ENCODE measurements around the gene CHL1. TPM values are rescaled to one million over a fixed set of nuclear protein-coding genes. Genes with fewer than 3 reads are reported as not detected.

The CHL1 gene
- total and polyA plus RNA-seq, 2 of the 8 experiments (the other 6 are each of a cell fraction or from before 2014, with no cell fraction given), result 0.05 to 0.99 TPM

DNA sequence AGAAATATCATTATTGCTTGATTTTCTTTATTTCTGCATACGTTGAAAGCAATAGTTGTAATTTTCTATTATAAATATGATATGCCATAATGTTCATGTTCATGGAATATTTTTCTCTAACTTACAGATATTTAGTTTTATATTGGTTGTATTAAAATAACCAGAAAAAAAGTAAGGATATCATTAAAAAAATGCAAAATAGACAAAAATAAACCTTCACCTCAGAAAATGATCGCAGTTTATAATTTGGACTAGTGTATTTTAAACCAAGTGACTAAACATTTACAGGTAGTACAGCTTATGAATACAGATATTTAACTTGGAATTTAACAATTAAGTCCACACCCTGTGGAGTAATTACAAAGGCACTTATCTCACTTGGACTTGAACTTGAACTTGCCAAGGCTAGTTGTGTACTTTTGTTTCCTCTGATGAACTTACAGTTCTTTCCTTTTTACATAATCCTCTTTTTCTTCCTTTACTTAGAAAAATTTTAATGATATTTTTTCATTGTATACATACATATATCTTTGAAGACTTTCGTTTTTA lies 156.7 kb downstream of the CHL1 start:
- Histone ChIP-seq H2AK5ac (ENCODE audit: low read depth, low read length) (no peak overlapping the region), H3K23ac (ENCODE audit: insufficient read length) (no peak overlapping the region), H4K91ac (replicated peaks; ENCODE audit: insufficient read length, low read length) (no peak overlapping the region), H3K4me1 (replicated peaks in 1 of 4; ENCODE audit: control insufficient read depth in 3 of 4, insufficient read depth in 4 of 4, low read length in 3 of 4) (peaks cover 0 to 2% (median under 1%) of the 10 kb centered on the region in 4 experiments; a peak in 2 of 7 replicates), H3K79me2 (ENCODE audit: control insufficient read depth in 1 of 2, insufficient read depth in 2 of 2, low read length in 2 of 2) (no peaks in the 10 kb centered on the region), H2BK5ac (ENCODE audit: low read depth, low read length) (no peak overlapping the region), H3K9ac (replicated peaks in 1 of 4; ENCODE audit: extremely low read depth in 1 of 4, low read depth in 3 of 4, low read length in 3 of 4) (no peak overlapping the region), H2BK12ac (ENCODE audit: low read depth, low read length) (no peak overlapping the region), H3K14ac (ENCODE audit: insufficient read length) (no peak overlapping the region), H4K5ac (ENCODE audit: insufficient read length, low read depth, low read length) (no peak overlapping the region), H3K56ac (replicated peaks; ENCODE audit: insufficient read length, low read depth, low read length) (no peak overlapping the region), H3K27me3 (replicated peaks in 1 of 4; ENCODE audit: control insufficient read depth in 3 of 4, extremely low read depth in 1 of 4, insufficient read depth in 3 of 4, low read length in 3 of 4) (peaks cover 0 to 14% (median 4%) of the 10 kb centered on the region in 4 experiments; a peak in 2 of 7 replicates), H3K18ac (ENCODE audit: extremely low read depth, low read length) (no peak overlapping the region), H3K4ac (replicated peaks; ENCODE audit: insufficient read length, low read depth, low read length) (no peak overlapping the region), H3K36me3 (ENCODE audit: control insufficient read depth in 2 of 4, insufficient read depth in 4 of 4, low read length in 3 of 4) (no peaks in the 10 kb centered on the region), H2AFZ (ENCODE audit: low read length) (no peak overlapping the region), H3K9me3 (ENCODE audit: insufficient read depth in 2 of 2, low read depth in 1 of 2, low read length in 1 of 2) (no peaks in the 10 kb centered on the region), H3K23me2 (ENCODE audit: low read depth, low read length) (no peaks in the 10 kb centered on the region), H4K20me1 (replicated peaks in 1 of 2; ENCODE audit: control insufficient read depth in 1 of 2, insufficient read depth in 2 of 2, low read length in 2 of 2) (no peaks in the 10 kb centered on the region), H2BK20ac (ENCODE audit: low read length) (no peak overlapping the region), H3K79me1 (ENCODE audit: low read depth, low read length) (no peaks in the 10 kb centered on the region), H2BK15ac (ENCODE audit: low read length) (no peak overlapping the region), H4K8ac (ENCODE audit: extremely low read depth, insufficient read depth, low read length) (no peak overlapping the region), H3K4me3 (ENCODE audit: extremely low read depth in 1 of 4, insufficient read depth in 2 of 4, low read depth in 3 of 4, low read length in 4 of 4) (no peak overlapping the region), H3K4me2 (ENCODE audit: insufficient read depth in 1 of 2, low read depth in 2 of 2, low read length in 2 of 2) (no peak overlapping the region), H2BK120ac (replicated peaks; ENCODE audit: low read depth, low read length) (no peak overlapping the region), H3K27ac (ENCODE audit: low read depth, low read length) (no peak overlapping the region)
- POLR2A ChIA-PET (ENCODE audit: partially characterized antibody), result no interaction called here
- FAIRE-seq (no peak), DNase-seq (ENCODE audit: low read depth in 1 of 2, low spot score in 2 of 2) (no peak)
- CTCF ChIA-PET (ENCODE audit: partially characterized antibody), result interaction anchor here (0.7 to 5.4 kb wide), 18 partner anchors 10 to 313 kb away, joined by 3 to 70 read pairs (median 5); no protein-coding TSS in a partner anchor
- 93% methylated on average over 3 of the region's 3 CpGs; no CpG with 5 or more reads in 1 of the 2 experiments for WGBS, 2 experiments (ENCODE audit: extremely low coverage in 1 of 2, insufficient coverage in 1 of 2, insufficient read length in 1 of 2, insufficient replicate concordance in 2 of 2, low coverage in 1 of 2, low lambda C conversion rate in 2 of 2, missing lambda C conversion rate in 1 of 2)
- TF ChIP-seq SIX5 (IDR thresholded peaks at IDR 0.05; ENCODE audit: low read depth, low read length) (no peak), MAX (IDR thresholded peaks at IDR 0.05) (no peak), JUN (IDR thresholded peaks at IDR 0.05; ENCODE audit: low read depth, low read length) (no peak), ZNF274 (IDR thresholded peaks at IDR 0.05; ENCODE audit: borderline replicate concordance, extremely low read depth, low read length) (no peak), ATF3 (IDR thresholded peaks at IDR 0.05; ENCODE audit: insufficient read depth, low read depth, low read length) (no peak), RNF2 (IDR thresholded peaks at IDR 0.05; ENCODE audit: borderline replicate concordance, low read depth, low read length, missing control alignments, poor library complexity, severe bottlenecking) (no peak)
- TF ChIP-seq, protein P1, sequence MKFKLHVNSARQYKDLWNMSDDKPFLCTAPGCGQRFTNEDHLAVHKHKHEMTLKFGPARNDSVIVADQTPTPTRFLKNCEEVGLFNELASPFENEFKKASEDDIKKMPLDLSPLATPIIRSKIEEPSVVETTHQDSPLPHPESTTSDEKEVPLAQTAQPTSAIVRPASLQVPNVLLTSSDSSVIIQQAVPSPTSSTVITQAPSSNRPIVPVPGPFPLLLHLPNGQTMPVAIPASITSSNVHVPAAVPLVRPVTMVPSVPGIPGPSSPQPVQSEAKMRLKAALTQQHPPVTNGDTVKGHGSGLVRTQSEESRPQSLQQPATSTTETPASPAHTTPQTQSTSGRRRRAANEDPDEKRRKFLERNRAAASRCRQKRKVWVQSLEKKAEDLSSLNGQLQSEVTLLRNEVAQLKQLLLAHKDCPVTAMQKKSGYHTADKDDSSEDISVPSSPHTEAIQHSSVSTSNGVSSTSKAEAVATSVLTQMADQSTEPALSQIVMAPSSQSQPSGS (IDR thresholded peaks at IDR 0.05; ENCODE audit: low read length), result no peak
